GM18511 (cell line): ENCODE measurements around the gene CEP89.
"Not testable (repeated sequence)": the region's sequence is repeated elsewhere in the genome, so short reads cannot be mapped to it uniquely, and the experiment has no call there.

ENCODE experiments used
- ATAC-seq: cut with Tn5 transposase; IDR thresholded peaks from one replicate; pipeline ENCODE4 v1.9.1; 2021; ENCODE audit warnings: mild to moderate bottlenecking, moderate library complexity; ENCODE audit not compliant: unreplicated experiment

The CEP89 gene

GRCh38 chr19:32848035-32848434 is 123.7 kb downstream of the CEP89 start:
- ATAC-seq = not testable (repeated sequence)

GRCh38 chr19:32843716-32844245 is 128.0 kb downstream of the CEP89 start:
- ATAC-seq = no peak

DNA sequence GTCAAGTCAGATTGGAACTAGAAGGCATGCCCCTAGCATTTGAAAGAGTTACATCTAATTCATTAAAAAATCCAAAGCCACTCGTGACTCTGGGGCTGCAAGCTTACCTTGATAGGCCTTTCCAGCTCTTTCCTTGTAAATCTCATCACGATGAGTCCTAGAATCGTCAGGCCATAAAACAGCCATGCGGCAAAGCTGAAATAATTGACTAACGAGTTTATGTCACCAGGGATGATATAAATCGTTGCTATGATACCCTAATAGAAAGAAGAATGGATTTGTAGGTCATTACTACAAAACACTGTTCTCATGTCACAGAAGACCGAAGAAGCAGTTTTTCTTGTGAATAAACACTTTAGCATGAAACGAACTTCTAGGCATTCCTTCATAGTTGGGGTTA is 129.7 kb downstream of the CEP89 start:
- no peak for ATAC-seq

- no peak for ATAC-seq
Observed at GRCh38 chr19:32837531-32837930, 134.2 kb downstream of the CEP89 start.

- ATAC-seq = not testable (repeated sequence)
Observed at GRCh38 chr19:32833388-32833787, 138.4 kb downstream of the CEP89 start.

- not testable (repeated sequence) for ATAC-seq
Observed at GRCh38 chr19:32832825-32833224, 138.9 kb downstream of the CEP89 start.

GRCh38 chr19:32832094-32832493 is 139.7 kb downstream of the CEP89 start:
- ATAC-seq = not testable (repeated sequence)

DNA sequence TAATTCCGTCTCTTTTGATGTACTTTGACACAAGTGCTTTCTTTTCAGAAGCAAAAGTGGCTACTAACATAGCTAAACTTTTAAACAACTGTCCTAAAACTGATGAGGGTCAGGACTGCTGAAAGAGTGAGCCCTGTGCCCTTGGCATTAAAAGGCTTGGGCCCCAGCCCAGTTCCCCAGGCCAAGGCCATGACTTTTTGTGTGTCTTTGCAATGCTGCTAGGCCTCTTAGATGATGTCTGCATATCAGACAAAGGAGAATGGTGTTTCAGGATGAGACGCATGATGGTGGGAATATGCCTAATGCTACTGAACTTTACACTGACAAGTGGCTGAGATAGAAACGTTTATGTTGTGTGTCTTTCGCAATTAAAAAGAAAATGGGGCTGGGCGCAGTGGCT is 140.1 kb downstream of the CEP89 start:
- no peak for ATAC-seq

DNA sequence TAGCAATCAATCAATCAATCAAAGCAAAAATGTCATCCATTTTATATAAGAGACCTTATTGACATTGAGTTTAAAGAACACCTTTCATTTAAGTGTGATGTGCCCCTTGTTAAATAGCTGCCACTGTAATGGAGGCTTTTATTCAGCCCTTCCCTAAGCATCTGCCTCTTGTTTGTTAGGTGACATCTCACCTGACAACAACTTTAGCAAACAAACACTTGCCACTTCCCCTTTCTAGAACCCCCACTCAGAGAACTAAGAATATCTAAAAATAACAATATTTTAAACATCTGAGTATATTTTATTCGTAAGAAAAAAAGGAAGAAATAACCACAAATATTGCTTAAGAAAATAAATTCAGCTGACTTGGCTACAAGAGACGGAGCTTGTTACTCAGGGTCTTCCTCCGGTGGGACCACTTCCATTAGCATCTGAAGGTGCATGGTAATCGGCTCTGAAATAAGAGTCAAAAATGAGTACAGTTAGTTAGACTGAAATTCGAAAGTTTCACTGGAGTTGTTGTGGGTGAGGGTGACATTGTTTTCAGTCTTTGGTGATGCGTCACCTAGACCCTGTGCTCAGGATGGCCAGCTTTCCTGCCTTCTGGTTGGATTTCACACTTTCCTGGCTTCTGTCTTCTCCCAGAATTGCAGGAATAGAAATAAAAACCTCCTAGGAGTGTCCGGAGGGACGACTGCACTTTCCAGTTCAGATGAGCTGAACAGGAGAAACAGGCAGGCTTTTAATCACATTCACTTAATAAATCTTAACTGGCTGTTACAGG is 141.3 kb downstream of the CEP89 start:
- ATAC-seq = no peak

GRCh38 chr19:32829345-32829896 is 142.3 kb downstream of the CEP89 start:
- no peak for ATAC-seq

DNA sequence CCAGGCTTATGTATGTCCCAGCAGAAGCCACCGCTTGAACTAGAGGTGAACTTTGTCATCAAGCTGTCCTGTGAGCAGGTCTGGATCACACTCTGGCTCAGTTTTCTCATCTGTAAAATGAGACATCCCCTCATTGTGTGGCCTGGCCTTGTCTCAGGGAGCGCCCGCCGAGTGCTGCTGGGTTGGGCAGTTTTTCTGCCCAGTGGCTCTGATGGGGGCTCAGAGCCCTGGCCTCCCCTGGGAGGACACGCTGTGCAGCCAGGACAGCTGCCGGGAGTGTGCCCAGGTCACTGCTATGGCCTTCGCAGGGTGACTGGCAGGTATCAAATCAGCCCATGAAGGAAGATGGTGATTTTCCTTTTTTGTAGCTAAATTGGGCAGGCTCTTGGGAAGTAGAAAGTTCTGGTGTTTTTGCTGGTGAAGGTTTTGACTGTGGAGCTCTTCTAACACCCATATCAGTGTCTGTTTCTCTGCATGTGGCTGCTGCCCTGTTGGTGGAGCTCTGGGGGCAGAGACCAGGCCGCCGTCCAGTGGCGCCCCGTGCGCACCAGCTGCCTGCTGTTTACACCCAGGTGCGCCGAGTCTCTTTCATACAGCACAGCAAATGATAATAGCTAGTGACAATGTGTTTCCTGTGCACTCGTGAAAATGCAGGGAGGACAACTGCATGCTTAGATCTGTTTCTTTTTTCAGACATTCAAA is 143.0 kb downstream of the CEP89 start:
- ATAC-seq = no peak

- ATAC-seq = no peak
Observed at GRCh38 chr19:32828139-32828538, 143.6 kb downstream of the CEP89 start.
